NOMO-1 treated with dmso at 0.1 percent for 144 hours (cell line): ENCODE measurements around the gene WASHC4.

Experiments
- DNase-seq: peaks from one replicate; lab custom pipeline; 2025; ENCODE audit not compliant: unreplicated experiment; lab: John Stamatoyannopoulos, UW

Gene WASHC4

DNA sequence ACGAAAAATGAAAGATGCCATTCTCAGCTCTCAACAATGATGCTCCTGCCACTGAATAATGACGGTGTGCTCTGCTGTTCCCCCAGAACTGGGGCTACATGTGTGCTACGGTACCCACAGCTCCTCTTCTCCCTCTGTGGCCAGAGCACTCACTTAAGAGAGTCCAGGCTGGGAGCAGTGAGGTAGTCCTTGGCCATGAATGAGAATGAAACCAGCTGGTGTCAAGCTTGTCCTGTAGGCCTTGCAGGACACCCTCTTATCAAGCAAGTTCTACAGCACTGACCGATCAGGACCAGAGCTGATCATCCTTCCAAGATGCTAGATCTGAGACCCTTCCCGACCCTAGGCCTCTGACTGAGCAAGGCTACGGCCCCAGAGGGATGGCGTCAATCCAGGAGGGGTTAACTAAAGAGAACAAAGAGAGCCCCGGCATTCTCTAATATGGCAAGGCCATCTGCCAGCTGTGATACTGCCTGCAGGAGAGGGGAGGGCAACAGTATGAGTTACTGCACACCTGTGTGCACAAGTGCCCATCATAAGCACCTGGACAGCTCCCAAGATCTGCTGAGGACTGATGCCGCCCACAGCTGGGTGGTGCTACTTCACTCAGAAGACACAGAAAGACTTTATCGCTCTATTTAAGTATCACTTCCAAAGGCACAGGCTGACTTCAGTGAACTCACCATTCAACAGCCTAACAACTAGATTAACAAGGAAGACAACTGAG, 98.0 kb downstream of the WASHC4 start:
- no peak for DNase-seq

DNA sequence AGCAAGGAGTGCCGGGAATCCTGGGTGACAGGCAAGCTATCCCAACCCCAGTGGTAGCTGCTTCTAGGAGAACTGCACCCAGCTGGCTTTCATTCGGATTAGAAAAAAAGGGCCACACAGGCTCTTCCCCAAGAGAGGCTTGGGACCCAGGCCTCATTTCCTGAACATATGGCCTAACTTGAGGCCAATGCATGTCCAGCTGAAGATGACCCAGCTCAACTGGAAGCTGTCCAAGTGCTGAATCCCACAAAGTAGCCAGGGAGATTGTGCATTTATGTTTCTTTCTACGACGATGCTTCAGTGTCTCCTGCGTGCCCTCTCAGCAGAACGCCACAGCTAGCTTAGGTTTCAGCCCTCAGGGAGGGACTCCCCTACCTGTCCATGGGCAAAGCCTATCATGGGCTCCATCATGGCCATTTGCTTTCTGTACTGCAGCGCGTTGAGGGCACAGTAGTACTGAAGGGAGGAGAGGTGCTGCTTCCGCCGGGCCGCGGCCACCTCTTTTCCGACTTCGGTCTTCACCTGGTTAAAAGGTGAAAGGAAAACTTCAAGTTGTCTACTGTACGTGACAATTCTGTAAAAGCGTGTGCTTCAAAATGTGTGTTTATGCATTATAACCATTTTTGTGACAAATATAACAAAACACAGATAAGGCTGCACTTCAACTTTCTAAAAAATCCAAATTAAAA, 99.3 kb downstream of the WASHC4 start:
- DNase-seq = no peak

DNA sequence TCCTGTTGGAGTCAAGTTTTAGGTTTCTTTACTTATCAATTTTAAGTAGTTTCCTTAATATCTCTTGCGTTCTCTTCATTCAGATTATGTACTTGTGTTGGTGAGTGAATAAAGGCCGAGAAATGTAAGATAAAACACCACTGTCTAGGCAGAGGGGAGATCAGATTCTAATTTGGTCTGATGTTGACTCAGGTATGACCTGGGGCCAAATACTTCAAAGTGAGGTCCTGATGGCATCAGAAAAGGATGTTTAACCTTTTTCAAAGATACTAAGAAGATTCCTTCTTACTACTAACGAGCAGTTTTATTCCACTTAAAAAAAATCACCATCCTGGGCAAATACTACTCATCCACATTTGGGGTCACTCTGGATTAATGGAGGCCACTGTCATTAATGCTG, 101.6 kb downstream of the WASHC4 start:
- DNase-seq = no peak

DNA sequence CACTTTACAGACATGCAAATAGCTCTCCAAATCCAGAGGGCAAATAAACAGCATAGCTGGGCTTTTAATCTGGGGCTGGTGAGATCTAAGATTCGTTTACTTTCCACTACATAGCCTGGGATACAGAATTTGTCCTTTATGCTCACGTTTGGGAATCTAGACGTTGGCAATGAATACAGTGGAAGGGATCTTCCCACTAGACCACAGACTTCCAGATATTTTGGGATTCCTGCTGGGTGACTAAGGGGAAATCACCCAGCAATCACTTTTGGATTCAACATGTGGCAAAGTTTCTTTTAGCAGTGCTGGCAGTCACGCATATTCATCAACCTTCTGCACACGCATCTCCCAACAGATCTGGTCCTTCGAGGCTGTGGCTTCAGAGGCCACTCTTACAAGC, 104.9 kb downstream of the WASHC4 start:
- no peak for DNase-seq

DNA sequence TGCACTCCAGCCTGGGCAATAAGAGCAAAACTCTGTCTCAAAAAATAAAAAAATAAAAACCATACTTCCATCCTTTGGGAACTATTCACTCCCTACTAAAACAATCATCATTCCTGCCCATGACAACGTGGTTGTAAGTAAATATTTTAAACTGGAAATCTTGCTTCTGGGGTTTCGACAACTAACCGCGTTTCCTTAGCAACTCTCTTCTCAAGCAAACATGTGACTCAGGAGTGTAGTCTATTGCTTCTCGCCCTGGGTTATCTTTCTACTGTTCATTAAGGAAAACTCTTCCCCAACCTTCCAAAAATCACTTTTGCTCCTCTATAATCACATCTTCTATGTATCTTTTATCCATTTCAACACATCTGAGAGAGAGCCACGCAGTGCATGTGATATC, 106.6 kb downstream of the WASHC4 start:
- no peak for DNase-seq

DNA sequence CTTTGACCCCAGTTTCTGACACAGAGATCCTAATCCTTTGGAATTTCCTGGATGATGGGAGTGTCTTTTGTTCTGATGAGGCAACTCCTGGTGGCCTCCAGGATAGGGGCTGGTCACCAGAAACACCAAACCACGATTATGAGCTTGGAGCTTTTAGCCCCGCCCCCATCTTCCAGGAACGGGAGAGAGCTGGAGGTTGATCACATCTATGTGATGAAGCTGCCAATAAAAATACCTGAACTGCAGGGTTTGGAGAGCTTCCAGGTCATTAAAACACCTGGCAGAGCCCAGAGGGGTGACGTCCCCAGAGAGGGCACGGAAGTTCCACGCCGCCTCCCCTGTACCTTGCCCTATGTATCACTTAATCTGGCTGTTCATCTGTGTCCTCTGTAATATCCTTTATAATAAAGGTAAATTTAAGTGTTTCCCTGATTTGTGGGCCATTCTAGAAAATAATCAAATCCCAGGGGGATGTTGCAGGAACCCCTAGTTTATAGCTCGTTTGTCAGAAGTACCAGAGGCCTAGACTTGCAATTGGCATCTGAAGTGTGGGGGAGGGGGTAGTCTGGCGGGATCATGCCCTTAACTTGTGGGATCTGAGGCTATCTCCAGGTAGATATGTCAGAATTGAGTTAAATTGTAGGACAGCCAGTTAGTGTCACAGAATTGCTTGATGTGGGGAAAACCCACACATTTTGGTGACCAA, 107.3 kb downstream of the WASHC4 start:
- no peak for DNase-seq

DNA sequence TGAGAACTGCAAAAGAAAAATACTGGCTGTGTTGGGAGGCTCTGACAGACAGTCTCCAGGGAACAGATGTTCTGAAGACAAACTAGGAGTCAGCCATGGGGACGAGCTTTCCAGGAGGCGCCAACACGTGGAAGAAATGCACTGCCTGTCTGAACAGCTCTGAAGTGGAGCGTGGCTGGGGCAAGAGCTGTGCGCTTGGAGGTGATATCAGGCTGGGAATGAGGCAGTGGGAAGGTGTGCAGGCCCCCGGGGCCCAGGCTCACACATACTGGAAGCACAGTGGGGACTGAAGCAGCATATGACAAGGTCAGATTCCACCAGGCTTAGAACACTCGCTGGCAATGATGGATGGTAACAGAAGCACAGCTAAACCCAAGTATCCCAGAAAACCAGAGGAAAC, 110.9 kb downstream of the WASHC4 start:
- DNase-seq = no peak
